ENCODE measurements around the gene EPG5.

EPG5 gene

GRCh38 chr18:45870419-45870818, 96.7 kb downstream of the EPG5 start:
- Histone ChIP-seq H3K36me3 (ENCODE audit: insufficient read depth, insufficient read length, low read length) (peaks cover 22% of the 10 kb centered on the region), H3K4me1 (ENCODE audit: insufficient read depth, insufficient read length) (no peaks in the 10 kb centered on the region), H3K9ac (ENCODE audit: insufficient read length, low read depth) (no peak overlapping the region), H3K4me3 (ENCODE audit: insufficient read length, low read depth) (no peak overlapping the region), H3K9me3 (ENCODE audit: insufficient read depth, low read length) (no peaks in the 10 kb centered on the region), H3K27me3 (ENCODE audit: insufficient read depth, insufficient read length) (no peaks in the 10 kb centered on the region)
- TF ChIP-seq YY1 (IDR thresholded peaks at IDR 0.05; ENCODE audit: insufficient read depth, insufficient read length) (no peak), ZNF274 (IDR thresholded peaks at IDR 0.05; ENCODE audit: low read depth, low read length) (no peak), SUZ12 (IDR thresholded peaks at IDR 0.05; ENCODE audit: extremely low read depth, insufficient read depth, insufficient read length) (no peak)
- DNase-seq (ENCODE audit: low read depth, low spot score): no peak

GRCh38 chr18:45865466-45865865, 101.7 kb downstream of the EPG5 start:
- Histone ChIP-seq H3K4me1 (ENCODE audit: insufficient read depth, insufficient read length) (no peaks in the 10 kb centered on the region), H3K27me3 (ENCODE audit: insufficient read depth, insufficient read length) (no peaks in the 10 kb centered on the region), H3K9me3 (ENCODE audit: insufficient read depth, low read length) (no peaks in the 10 kb centered on the region), H3K36me3 (ENCODE audit: insufficient read depth, insufficient read length, low read length) (peaks cover 35% of the 10 kb centered on the region), H3K4me3 (ENCODE audit: insufficient read length, low read depth) (no peak overlapping the region), H3K9ac (ENCODE audit: insufficient read length, low read depth) (no peak overlapping the region)
- DNase-seq (ENCODE audit: low read depth, low spot score): no peak
- TF ChIP-seq ZNF274 (IDR thresholded peaks at IDR 0.05; ENCODE audit: low read depth, low read length) (no peak), YY1 (IDR thresholded peaks at IDR 0.05; ENCODE audit: insufficient read depth, insufficient read length) (no peak), SUZ12 (IDR thresholded peaks at IDR 0.05; ENCODE audit: extremely low read depth, insufficient read depth, insufficient read length) (no peak)

- no peak overlapping the region for H3K9ac ChIP-seq (ENCODE audit: insufficient read length, low read depth)
- no peak for TF ChIP-seq ZNF274 (IDR thresholded peaks at IDR 0.05; ENCODE audit: low read depth, low read length)
- TF ChIP-seq SUZ12 (IDR thresholded peaks at IDR 0.05; ENCODE audit: extremely low read depth, insufficient read depth, insufficient read length): no peak
- TF ChIP-seq YY1 (IDR thresholded peaks at IDR 0.05; ENCODE audit: insufficient read depth, insufficient read length): no peak
- H3K9me3 ChIP-seq (ENCODE audit: insufficient read depth, low read length): no peaks in the 10 kb centered on the region
- no peak for DNase-seq (ENCODE audit: low read depth, low spot score)
- peaks cover 44% of the 10 kb centered on the region for H3K36me3 ChIP-seq (ENCODE audit: insufficient read depth, insufficient read length, low read length)
- H3K27me3 ChIP-seq (ENCODE audit: insufficient read depth, insufficient read length): no peaks in the 10 kb centered on the region
- no peaks in the 10 kb centered on the region for H3K4me1 ChIP-seq (ENCODE audit: insufficient read depth, insufficient read length)
- H3K4me3 ChIP-seq (ENCODE audit: insufficient read length, low read depth): no peak overlapping the region
Observed at GRCh38 chr18:45864081-45864480, 103.0 kb downstream of the EPG5 start.

GRCh38 chr18:45863469-45863868, 103.7 kb downstream of the EPG5 start:
- Histone ChIP-seq H3K36me3 (ENCODE audit: insufficient read depth, insufficient read length, low read length) (peaks cover 44% of the 10 kb centered on the region), H3K4me1 (ENCODE audit: insufficient read depth, insufficient read length) (no peaks in the 10 kb centered on the region), H3K9me3 (ENCODE audit: insufficient read depth, low read length) (no peaks in the 10 kb centered on the region), H3K4me3 (ENCODE audit: insufficient read length, low read depth) (no peak overlapping the region), H3K27me3 (ENCODE audit: insufficient read depth, insufficient read length) (no peaks in the 10 kb centered on the region), H3K9ac (ENCODE audit: insufficient read length, low read depth) (no peak overlapping the region)
- TF ChIP-seq YY1 (IDR thresholded peaks at IDR 0.05; ENCODE audit: insufficient read depth, insufficient read length): no peak
- no peak for TF ChIP-seq SUZ12 (IDR thresholded peaks at IDR 0.05; ENCODE audit: extremely low read depth, insufficient read depth, insufficient read length)
- no peak for TF ChIP-seq ZNF274 (IDR thresholded peaks at IDR 0.05; ENCODE audit: low read depth, low read length)
- no peak for DNase-seq (ENCODE audit: low read depth, low spot score)

GRCh38 chr18:45861926-45862325, 105.2 kb downstream of the EPG5 start:
- Histone ChIP-seq H3K36me3 (ENCODE audit: insufficient read depth, insufficient read length, low read length) (peaks cover 45% of the 10 kb centered on the region), H3K9ac (ENCODE audit: insufficient read length, low read depth) (no peak overlapping the region), H3K27me3 (ENCODE audit: insufficient read depth, insufficient read length) (no peaks in the 10 kb centered on the region), H3K4me3 (ENCODE audit: insufficient read length, low read depth) (no peak overlapping the region), H3K9me3 (ENCODE audit: insufficient read depth, low read length) (no peaks in the 10 kb centered on the region), H3K4me1 (ENCODE audit: insufficient read depth, insufficient read length) (no peaks in the 10 kb centered on the region)
- DNase-seq (ENCODE audit: low read depth, low spot score): no peak
- no peak for TF ChIP-seq ZNF274 (IDR thresholded peaks at IDR 0.05; ENCODE audit: low read depth, low read length)
- no peak for TF ChIP-seq YY1 (IDR thresholded peaks at IDR 0.05; ENCODE audit: insufficient read depth, insufficient read length)
- TF ChIP-seq SUZ12 (IDR thresholded peaks at IDR 0.05; ENCODE audit: extremely low read depth, insufficient read depth, insufficient read length): no peak

GRCh38 chr18:45860971-45861370, 106.2 kb downstream of the EPG5 start:
- Histone ChIP-seq H3K4me1 (ENCODE audit: insufficient read depth, insufficient read length) (no peaks in the 10 kb centered on the region), H3K9me3 (ENCODE audit: insufficient read depth, low read length) (no peaks in the 10 kb centered on the region), H3K27me3 (ENCODE audit: insufficient read depth, insufficient read length) (no peaks in the 10 kb centered on the region), H3K4me3 (ENCODE audit: insufficient read length, low read depth) (no peak overlapping the region), H3K36me3 (ENCODE audit: insufficient read depth, insufficient read length, low read length) (peaks cover 41% of the 10 kb centered on the region), H3K9ac (ENCODE audit: insufficient read length, low read depth) (no peak overlapping the region)
- TF ChIP-seq SUZ12 (IDR thresholded peaks at IDR 0.05; ENCODE audit: extremely low read depth, insufficient read depth, insufficient read length) (no peak), ZNF274 (IDR thresholded peaks at IDR 0.05; ENCODE audit: low read depth, low read length) (no peak), YY1 (IDR thresholded peaks at IDR 0.05; ENCODE audit: insufficient read depth, insufficient read length) (no peak)
- DNase-seq (ENCODE audit: low read depth, low spot score): no peak

GRCh38 chr18:45860492-45860891, 106.6 kb downstream of the EPG5 start:
- Histone ChIP-seq H3K36me3 (ENCODE audit: insufficient read depth, insufficient read length, low read length) (peaks cover 41% of the 10 kb centered on the region), H3K27me3 (ENCODE audit: insufficient read depth, insufficient read length) (no peaks in the 10 kb centered on the region), H3K4me1 (ENCODE audit: insufficient read depth, insufficient read length) (no peaks in the 10 kb centered on the region), H3K9ac (ENCODE audit: insufficient read length, low read depth) (no peak overlapping the region), H3K9me3 (ENCODE audit: insufficient read depth, low read length) (no peaks in the 10 kb centered on the region), H3K4me3 (ENCODE audit: insufficient read length, low read depth) (no peak overlapping the region)
- DNase-seq (ENCODE audit: low read depth, low spot score): no peak
- no peak for TF ChIP-seq ZNF274 (IDR thresholded peaks at IDR 0.05; ENCODE audit: low read depth, low read length)
- TF ChIP-seq SUZ12 (IDR thresholded peaks at IDR 0.05; ENCODE audit: extremely low read depth, insufficient read depth, insufficient read length): no peak
- no peak for TF ChIP-seq YY1 (IDR thresholded peaks at IDR 0.05; ENCODE audit: insufficient read depth, insufficient read length)
